HL-60 (cell line): Measurements from ENCODE around the gene CCNY.

ENCODE experiments used
- DNase-seq, 2 experiments: peaks; one replicate each; pipeline ENCODE4 v3.0.0-alpha.2; 2010 to 2020; ENCODE audit warnings: low read depth in 1 of 2, low spot score in 1 of 2
- H3K27ac ChIP-seq: fragments of 250-450 bp; sonication (Bioruptor Pico); replicated peaks from 2 replicates; pipeline ENCODE4 v1.5.1; 2020; ENCODE audit warnings: mild to moderate bottlenecking, moderate library complexity
- H3K27me3 ChIP-seq: fragments of 250-450 bp; sonication (Bioruptor Pico); 2 replicates; pipeline ENCODE4 v1.5.1; 2021; ENCODE audit warnings: mild to moderate bottlenecking, moderate library complexity; ENCODE audit not compliant: insufficient read depth, poor library complexity, severe bottlenecking
- H3K4me3 ChIP-seq: replicated peaks from 2 replicates; pipeline ENCODE4 v1.5.1; 2011; ENCODE audit warnings: mild to moderate bottlenecking, control low read depth, low read length; ENCODE audit not compliant: insufficient read depth
- GABPA ChIP-seq: IDR thresholded peaks from 2 replicates; pipeline ENCODE4 v1.6.1; 2012; ENCODE audit warnings: low read depth
- POLR2AphosphoS5 ChIP-seq: IDR thresholded peaks from 2 replicates; pipeline ENCODE4 v1.6.1; 2012; ENCODE audit warnings: low read depth
- SPI1 ChIP-seq: IDR thresholded peaks from 2 replicates; pipeline ENCODE4 v1.6.1; 2012; ENCODE audit warnings: low read depth, mild to moderate bottlenecking, borderline replicate concordance
- TF ChIP-seq, protein P1 (sequence below): IDR thresholded peaks from 2 replicates; pipeline ENCODE4 v1.6.1; 2012; ENCODE audit warnings: low read depth; ENCODE audit not compliant: insufficient replicate concordance
- TF ChIP-seq, protein P2 (sequence below): IDR thresholded peaks from one replicate; pipeline ENCODE4 v1.5.1; 2011; ENCODE audit warnings: low read length, control low read depth, inconsistent platforms; ENCODE audit not compliant: insufficient read depth

The CCNY gene

DNA sequence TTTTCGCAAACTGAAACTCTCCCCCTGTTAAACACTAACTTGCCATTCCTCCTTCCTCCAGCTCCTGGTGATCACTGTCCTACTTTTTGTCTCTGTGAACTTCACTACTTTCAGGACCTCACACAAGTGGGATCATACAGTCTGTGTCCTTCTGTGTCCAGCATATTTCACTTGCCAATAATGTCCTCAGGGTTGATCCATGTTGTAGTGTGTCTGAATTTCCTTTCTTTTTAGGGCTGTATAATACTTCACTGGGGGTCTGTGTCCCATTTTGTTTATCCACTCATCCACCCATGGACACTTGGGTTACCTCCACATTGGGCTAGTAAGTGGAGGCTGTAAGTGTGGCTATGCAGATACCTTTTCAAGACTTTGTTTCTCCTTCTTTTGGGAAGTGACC, 226.1 kb downstream of the CCNY start:
- TF ChIP-seq POLR2AphosphoS5 = no peak
- TF ChIP-seq, protein P1, sequence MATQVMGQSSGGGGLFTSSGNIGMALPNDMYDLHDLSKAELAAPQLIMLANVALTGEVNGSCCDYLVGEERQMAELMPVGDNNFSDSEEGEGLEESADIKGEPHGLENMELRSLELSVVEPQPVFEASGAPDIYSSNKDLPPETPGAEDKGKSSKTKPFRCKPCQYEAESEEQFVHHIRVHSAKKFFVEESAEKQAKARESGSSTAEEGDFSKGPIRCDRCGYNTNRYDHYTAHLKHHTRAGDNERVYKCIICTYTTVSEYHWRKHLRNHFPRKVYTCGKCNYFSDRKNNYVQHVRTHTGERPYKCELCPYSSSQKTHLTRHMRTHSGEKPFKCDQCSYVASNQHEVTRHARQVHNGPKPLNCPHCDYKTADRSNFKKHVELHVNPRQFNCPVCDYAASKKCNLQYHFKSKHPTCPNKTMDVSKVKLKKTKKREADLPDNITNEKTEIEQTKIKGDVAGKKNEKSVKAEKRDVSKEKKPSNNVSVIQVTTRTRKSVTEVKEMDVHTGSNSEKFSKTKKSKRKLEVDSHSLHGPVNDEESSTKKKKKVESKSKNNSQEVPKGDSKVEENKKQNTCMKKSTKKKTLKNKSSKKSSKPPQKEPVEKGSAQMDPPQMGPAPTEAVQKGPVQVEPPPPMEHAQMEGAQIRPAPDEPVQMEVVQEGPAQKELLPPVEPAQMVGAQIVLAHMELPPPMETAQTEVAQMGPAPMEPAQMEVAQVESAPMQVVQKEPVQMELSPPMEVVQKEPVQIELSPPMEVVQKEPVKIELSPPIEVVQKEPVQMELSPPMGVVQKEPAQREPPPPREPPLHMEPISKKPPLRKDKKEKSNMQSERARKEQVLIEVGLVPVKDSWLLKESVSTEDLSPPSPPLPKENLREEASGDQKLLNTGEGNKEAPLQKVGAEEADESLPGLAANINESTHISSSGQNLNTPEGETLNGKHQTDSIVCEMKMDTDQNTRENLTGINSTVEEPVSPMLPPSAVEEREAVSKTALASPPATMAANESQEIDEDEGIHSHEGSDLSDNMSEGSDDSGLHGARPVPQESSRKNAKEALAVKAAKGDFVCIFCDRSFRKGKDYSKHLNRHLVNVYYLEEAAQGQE = no peak
- no peak for TF ChIP-seq GABPA
- no peak for TF ChIP-seq SPI1
- TF ChIP-seq, protein P2, sequence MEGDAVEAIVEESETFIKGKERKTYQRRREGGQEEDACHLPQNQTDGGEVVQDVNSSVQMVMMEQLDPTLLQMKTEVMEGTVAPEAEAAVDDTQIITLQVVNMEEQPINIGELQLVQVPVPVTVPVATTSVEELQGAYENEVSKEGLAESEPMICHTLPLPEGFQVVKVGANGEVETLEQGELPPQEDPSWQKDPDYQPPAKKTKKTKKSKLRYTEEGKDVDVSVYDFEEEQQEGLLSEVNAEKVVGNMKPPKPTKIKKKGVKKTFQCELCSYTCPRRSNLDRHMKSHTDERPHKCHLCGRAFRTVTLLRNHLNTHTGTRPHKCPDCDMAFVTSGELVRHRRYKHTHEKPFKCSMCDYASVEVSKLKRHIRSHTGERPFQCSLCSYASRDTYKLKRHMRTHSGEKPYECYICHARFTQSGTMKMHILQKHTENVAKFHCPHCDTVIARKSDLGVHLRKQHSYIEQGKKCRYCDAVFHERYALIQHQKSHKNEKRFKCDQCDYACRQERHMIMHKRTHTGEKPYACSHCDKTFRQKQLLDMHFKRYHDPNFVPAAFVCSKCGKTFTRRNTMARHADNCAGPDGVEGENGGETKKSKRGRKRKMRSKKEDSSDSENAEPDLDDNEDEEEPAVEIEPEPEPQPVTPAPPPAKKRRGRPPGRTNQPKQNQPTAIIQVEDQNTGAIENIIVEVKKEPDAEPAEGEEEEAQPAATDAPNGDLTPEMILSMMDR = no peak
- DNase-seq = no peak
- no peak overlapping the region for H3K4me3 ChIP-seq
- H3K27ac ChIP-seq = no peak overlapping the region
- no peaks in the 10 kb centered on the region for H3K27me3 ChIP-seq

DNA sequence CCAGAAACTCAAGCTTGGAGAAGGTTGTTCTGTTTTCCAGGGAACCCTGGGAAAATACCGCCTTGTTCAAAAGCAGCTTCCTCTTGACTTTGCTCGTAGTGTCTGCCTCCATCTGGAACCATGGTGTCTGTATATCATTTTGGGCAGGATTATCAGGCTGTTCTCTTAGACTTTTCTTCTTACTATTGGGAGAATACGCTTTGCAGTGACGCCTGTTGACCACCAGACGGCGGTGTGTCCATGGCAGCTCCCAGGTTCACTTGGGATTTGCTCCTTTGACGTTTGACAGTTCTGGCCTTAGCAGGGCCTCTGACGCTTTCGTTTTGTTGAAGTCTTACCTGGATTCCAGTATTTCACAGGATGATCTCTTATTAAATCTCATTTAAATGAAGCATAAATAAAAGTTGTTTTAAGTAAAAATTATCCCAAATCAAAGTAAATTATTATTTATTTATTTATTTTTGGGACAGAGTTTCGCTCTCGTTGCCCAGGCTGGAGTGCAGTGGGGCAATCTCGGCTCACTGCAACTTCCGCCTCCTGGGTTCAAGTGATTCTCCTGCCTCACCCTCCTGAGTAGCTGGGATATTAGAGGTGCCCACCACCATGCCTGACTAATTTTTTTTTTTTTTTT, 227.1 kb downstream of the CCNY start:
- Histone ChIP-seq H3K4me3 (no peak overlapping the region), H3K27ac (no peak overlapping the region), H3K27me3 (no peaks in the 10 kb centered on the region)
- peak; percentile 47 to 57 for DNase-seq
- TF ChIP-seq, protein P2 = peak; percentile 100
- TF ChIP-seq POLR2AphosphoS5 = no peak

DNA sequence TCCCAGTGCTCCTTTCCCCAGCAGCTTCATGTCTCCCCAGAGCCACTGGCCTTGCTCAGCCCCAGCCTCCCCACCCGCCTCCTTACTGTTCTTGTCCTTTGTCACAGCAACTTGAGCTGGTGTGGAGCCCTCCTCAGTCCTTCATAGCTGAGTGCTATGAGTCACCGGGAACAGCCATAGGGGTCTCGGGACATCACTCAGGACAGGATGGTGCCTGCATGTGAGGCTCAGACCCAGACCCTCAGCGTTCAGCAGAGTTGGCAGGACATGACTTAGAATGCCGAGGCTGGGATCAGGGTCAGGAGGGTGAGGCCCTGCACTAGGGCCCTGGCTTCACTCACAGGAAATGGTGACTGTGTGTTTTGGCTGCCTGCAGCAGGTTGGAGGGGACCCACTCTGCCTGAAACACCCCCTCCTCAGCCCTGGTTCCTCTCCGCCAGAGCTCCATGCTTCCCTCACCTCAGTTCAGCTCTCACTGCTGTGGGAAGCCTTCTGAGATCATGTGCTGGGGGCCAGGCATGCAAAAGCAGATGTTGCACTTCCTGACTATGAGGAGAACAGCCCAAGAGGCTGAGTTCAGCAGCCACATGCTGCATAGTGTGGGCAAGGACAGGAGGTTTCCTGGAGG, 228.1 kb downstream of the CCNY start:
- H3K27me3 ChIP-seq = no peaks in the 10 kb centered on the region
- H3K4me3 ChIP-seq = no peak overlapping the region
- TF ChIP-seq, protein P1 = no peak
- TF ChIP-seq POLR2AphosphoS5 (no peak), SPI1 (peak; percentile 34; the same call in 1 of the 2 replicates), GABPA (no peak)
- DNase-seq = peak in 1 of 2 experiments; percentile 74
- H3K27ac ChIP-seq = peak overlapping the region; percentile 56

DNA sequence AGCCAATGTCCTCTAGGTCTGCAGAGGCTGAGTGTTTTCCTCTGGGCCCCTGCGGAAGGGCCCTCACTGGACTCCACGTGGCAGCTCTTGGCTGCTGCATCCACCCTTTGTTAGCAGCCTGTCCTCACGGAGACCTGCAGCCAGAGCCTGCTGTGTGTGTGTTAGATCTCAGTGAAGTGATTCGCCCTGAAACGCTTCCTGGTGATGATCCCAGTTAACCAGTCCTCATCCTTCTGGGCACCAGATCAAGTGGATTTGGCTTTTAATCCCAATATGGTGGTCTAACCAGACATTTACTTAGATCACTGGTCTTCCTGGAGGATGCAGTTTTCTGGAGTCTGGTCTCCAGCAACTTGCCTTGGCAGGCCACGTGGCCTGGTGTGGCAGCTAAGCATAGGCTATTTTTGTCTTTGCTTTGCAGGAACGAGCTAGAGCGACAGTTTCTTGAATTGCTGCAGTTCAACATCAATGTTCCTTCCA, 229.3 kb downstream of the CCNY start:
- no peak overlapping the region for H3K27ac ChIP-seq
- no peak for DNase-seq
- TF ChIP-seq POLR2AphosphoS5 (no peak), SPI1 (no peak), GABPA (no peak)
- TF ChIP-seq, protein P1 = no peak
- TF ChIP-seq, protein P2 = no peak
- no peaks in the 10 kb centered on the region for H3K27me3 ChIP-seq
- H3K4me3 ChIP-seq = no peak overlapping the region
